ENCODE data around the gene TSPAN14. TPM values are rescaled to one million over a fixed set of nuclear protein-coding genes. Genes with fewer than 3 reads are reported as not detected.

TSPAN14 gene
- total RNA-seq, 2 donors from 2014 or later, result 121 to 123 TPM

DNA sequence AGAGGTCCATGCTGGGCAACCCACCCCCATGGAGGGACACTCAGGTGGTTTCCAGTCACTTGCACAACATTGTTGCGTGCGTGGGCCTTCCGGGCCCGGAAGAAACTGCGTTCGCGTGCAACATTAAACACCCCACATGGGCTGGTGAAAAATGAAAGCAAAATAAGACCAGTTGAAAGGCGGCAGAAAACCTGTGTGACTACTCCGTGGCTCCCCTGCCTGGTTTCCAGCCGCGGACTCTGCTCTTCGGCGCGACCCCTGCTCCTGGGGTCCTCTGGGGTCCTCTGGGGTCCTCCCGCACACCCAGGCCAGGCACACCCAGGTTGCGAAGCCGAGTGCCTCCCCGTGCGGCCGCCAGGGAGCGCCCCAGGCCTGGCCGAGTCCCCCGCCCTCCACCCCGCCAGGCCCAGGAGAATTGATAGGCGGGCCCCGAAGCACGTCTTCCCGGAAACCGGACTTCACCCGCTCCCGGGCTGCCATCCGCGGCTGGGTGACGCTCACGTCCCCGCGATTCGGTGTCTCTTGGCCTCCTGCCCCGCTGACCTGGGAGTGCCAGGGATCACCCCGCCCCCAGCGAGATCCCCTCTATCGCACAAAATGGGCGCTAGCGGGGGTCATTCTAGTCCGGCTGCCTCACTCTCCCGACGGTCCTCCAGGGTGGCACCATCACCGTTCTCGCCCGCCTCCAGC is 81.7 kb downstream of the TSPAN14 start:
- Histone ChIP-seq H3K9me3 (ENCODE audit: control insufficient read depth, low read length) (no peaks in the 10 kb centered on the region), H3K27ac (ENCODE audit: low read depth, low read length) (no peak overlapping the region), H3K4me3 (ENCODE audit: low read length) (no peak overlapping the region), H3K27me3 (ENCODE audit: control insufficient read depth, insufficient read depth, low read length, poor library complexity, severe bottlenecking) (no peaks in the 10 kb centered on the region), H3K4me1 (ENCODE audit: control insufficient read depth, insufficient read depth, low read length) (peaks cover 14% of the 10 kb centered on the region), H3K9ac (ENCODE audit: extremely low read depth, low read length, poor library complexity, severe bottlenecking) (no peak overlapping the region), H3K36me3 (ENCODE audit: control insufficient read depth, insufficient read depth, low read length) (no peaks in the 10 kb centered on the region)
- TF ChIP-seq, protein P1, sequence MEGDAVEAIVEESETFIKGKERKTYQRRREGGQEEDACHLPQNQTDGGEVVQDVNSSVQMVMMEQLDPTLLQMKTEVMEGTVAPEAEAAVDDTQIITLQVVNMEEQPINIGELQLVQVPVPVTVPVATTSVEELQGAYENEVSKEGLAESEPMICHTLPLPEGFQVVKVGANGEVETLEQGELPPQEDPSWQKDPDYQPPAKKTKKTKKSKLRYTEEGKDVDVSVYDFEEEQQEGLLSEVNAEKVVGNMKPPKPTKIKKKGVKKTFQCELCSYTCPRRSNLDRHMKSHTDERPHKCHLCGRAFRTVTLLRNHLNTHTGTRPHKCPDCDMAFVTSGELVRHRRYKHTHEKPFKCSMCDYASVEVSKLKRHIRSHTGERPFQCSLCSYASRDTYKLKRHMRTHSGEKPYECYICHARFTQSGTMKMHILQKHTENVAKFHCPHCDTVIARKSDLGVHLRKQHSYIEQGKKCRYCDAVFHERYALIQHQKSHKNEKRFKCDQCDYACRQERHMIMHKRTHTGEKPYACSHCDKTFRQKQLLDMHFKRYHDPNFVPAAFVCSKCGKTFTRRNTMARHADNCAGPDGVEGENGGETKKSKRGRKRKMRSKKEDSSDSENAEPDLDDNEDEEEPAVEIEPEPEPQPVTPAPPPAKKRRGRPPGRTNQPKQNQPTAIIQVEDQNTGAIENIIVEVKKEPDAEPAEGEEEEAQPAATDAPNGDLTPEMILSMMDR (conservative IDR thresholded peaks at IDR 0.05), result peak; percentile 86
- H3K4me1 Mint-ChIP-seq, result peaks cover 22% of the 10 kb centered on the region
- peak overlapping the region; percentile 66 for H3K4me3 Mint-ChIP-seq
- H3K36me3 Mint-ChIP-seq (ENCODE audit: low read depth), result no peaks in the 10 kb centered on the region
- DNase-seq, result peak; percentile 87
- H3K9me3 Mint-ChIP-seq, result peaks cover 15% of the 10 kb centered on the region
- peaks cover 5% of the 10 kb centered on the region for H3K27me3 Mint-ChIP-seq (ENCODE audit: insufficient read depth)
- 85 to 86% methylated on average over 40 to 50 of the region's 50 CpGs for WGBS, 2 experiments (ENCODE audit: insufficient coverage in 1 of 2, insufficient read length in 1 of 2)
- peak overlapping the region; percentile 76 for H3K27ac Mint-ChIP-seq

DNA sequence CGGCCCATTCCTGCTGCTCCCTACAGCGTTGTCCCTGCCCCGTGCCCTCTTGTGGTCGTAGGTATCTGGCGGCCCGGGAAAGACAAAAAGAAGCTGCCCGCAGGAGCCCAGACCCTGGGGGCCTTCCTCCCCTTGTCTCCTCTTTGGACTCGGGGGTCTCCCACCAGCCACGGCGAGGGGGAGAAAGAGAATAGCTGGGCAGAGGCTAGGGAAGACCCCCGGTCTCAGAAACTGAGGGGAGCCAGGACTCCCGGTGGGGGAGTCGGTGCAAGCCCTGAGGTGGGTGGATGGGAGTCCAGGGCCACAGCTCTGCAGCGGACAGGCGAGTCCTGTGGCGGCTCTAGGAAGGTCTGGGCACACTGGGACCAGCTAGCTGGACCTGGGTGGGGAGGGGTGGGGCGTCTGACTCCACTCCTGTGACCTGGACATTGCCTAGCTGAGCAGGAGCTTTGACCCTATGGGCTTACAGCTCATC is 82.3 kb downstream of the TSPAN14 start:
- TF ChIP-seq, protein P1 (conservative IDR thresholded peaks at IDR 0.05), result no peak
- Histone ChIP-seq H3K27ac (ENCODE audit: low read depth, low read length) (no peak overlapping the region), H3K36me3 (ENCODE audit: control insufficient read depth, insufficient read depth, low read length) (no peaks in the 10 kb centered on the region), H3K27me3 (ENCODE audit: control insufficient read depth, insufficient read depth, low read length, poor library complexity, severe bottlenecking) (no peaks in the 10 kb centered on the region), H3K9me3 (ENCODE audit: control insufficient read depth, low read length) (no peaks in the 10 kb centered on the region), H3K4me1 (ENCODE audit: control insufficient read depth, insufficient read depth, low read length) (peaks cover 14% of the 10 kb centered on the region), H3K4me3 (ENCODE audit: low read length) (peak overlapping the region; percentile 19), H3K9ac (ENCODE audit: extremely low read depth, low read length, poor library complexity, severe bottlenecking) (no peak overlapping the region)
- 93 to 100% methylated on average over 2 to 17 of the region's 17 CpGs for WGBS, 2 experiments (ENCODE audit: insufficient coverage in 1 of 2, insufficient read length in 1 of 2)
- H3K27ac Mint-ChIP-seq, result peak overlapping the region; percentile 76
- peaks cover 19% of the 10 kb centered on the region for H3K4me1 Mint-ChIP-seq
- peaks cover 5% of the 10 kb centered on the region for H3K27me3 Mint-ChIP-seq (ENCODE audit: insufficient read depth)
- H3K4me3 Mint-ChIP-seq, result peak overlapping the region; percentile 66
- peaks cover 15% of the 10 kb centered on the region for H3K9me3 Mint-ChIP-seq
- H3K36me3 Mint-ChIP-seq (ENCODE audit: low read depth), result no peaks in the 10 kb centered on the region
- no peak for DNase-seq

DNA sequence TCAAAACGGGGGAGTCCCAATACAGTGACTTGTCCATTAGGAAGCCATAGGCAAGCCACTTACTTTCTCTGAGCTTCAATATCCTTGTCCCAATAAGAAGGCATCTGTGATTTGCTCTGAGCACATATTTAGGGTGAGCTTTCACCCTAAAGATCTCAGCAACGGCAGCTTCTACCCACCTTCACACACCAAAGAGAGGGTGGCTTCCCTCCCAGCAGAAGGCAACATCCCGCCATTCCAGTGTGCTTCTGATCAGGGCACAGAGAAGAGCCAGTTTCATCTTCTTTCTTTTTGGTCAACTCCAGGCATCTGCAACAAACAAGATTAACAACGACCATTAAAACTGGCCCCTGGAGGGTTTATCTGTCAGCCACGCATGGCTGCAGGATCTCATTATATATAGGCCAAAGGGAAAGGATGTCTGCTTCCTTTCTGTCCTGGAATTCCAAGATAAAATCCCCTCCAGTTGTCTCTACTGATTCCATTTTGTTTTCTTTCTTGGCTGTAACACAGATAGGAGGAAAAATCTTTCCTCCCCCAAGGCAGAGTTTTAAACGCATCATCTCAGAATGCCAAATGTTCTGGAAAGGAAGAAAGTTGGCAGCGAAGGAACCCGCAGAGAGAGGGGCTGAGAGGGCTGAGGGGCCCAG is 83.1 kb downstream of the TSPAN14 start:
- no peaks in the 10 kb centered on the region for H3K27me3 ChIP-seq (ENCODE audit: control insufficient read depth, insufficient read depth, low read length, poor library complexity, severe bottlenecking)
- H3K36me3 Mint-ChIP-seq (ENCODE audit: low read depth), result no peaks in the 10 kb centered on the region
- no peak for DNase-seq
- peaks cover 19% of the 10 kb centered on the region for H3K4me1 Mint-ChIP-seq
- TF ChIP-seq, protein P1 (conservative IDR thresholded peaks at IDR 0.05), result no peak
- WGBS, 2 experiments (ENCODE audit: insufficient coverage in 1 of 2, insufficient read length in 1 of 2), result 90 to 93% methylated on average over 5 to 8 of the region's 8 CpGs
- H3K4me3 Mint-ChIP-seq, result peak overlapping the region; percentile 66
- peaks cover 8% of the 10 kb centered on the region for H3K27me3 Mint-ChIP-seq (ENCODE audit: insufficient read depth)
- H3K9me3 ChIP-seq (ENCODE audit: control insufficient read depth, low read length), result no peaks in the 10 kb centered on the region
- H3K27ac ChIP-seq (ENCODE audit: low read depth, low read length), result no peak overlapping the region
- H3K27ac Mint-ChIP-seq, result peak overlapping the region; percentile 44
- peak overlapping the region; percentile 23 for H3K9ac ChIP-seq (ENCODE audit: extremely low read depth, low read length, poor library complexity, severe bottlenecking)
- H3K36me3 ChIP-seq (ENCODE audit: control insufficient read depth, insufficient read depth, low read length), result no peaks in the 10 kb centered on the region
- H3K4me3 ChIP-seq (ENCODE audit: low read length), result peak overlapping the region; percentile 19
- peaks cover 15% of the 10 kb centered on the region for H3K9me3 Mint-ChIP-seq
- peaks cover 14% of the 10 kb centered on the region for H3K4me1 ChIP-seq (ENCODE audit: control insufficient read depth, insufficient read depth, low read length)
